Measurements from ENCODE around the gene PRX. TPM values are rescaled to one million over a fixed set of nuclear protein-coding genes. Genes with fewer than 3 reads are reported as not detected.

Gene PRX
- total RNA-seq, 1 experiment from 2014 or later: 4.8 TPM

GRCh38 chr19:40392894-40393517 lies 20.2 kb downstream of the PRX start (continued):
- TF ChIP-seq CTCF (IDR thresholded peaks at IDR 0.05 in 2 of 3, conservative IDR thresholded peaks at IDR 0.05 in 1 of 3; ENCODE audit: borderline replicate concordance in 1 of 3, insufficient read depth in 1 of 3, low read depth in 2 of 3, low read length in 2 of 3) (peak; percentile 62 to 74 (median 64); a peak in 5 of 6 replicates), EZH2 (IDR thresholded peaks at IDR 0.05) (no peak)

DNA sequence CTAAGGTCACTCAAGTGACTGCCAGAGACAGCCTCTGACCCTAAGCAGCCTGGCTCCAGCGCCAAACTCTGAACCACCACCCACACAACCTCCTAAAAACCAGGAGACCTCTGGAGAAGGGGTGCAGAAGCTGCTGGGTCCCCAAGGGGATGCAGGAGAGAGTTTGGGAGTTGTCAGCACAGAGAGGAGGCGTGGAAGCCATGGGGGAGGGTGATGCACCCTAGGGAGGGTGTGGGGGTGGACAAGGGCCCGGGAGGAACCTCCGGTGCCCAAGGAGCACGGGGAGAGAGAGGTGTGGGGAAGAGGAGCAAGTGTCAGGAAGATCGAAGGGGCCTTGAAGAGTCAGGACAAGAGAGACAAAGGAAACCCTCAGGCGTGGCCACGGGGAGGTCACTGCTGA lies 21.1 kb downstream of the PRX start:
- Histone ChIP-seq H3K36me3 (ENCODE audit: control insufficient read depth in 1 of 2, insufficient read depth in 2 of 2, low read length in 2 of 2) (no peaks in the 10 kb centered on the region), H3K9me3 (ENCODE audit: control insufficient read depth in 1 of 2, insufficient read depth in 1 of 2, low read depth in 1 of 2, low read length in 2 of 2) (no peaks in the 10 kb centered on the region), H4K20me1 (ENCODE audit: insufficient read depth) (no peaks in the 10 kb centered on the region), H3K4me2 (ENCODE audit: low read length) (peak overlapping the region; percentile 64), H3K9ac (ENCODE audit: low read length) (no peak overlapping the region), H3K27me3 (ENCODE audit: insufficient read depth, low read length) (no peaks in the 10 kb centered on the region), H3K9me2 (ENCODE audit: insufficient read depth) (no peaks in the 10 kb centered on the region), H3K4me1 (ENCODE audit: control insufficient read depth in 1 of 2, insufficient read depth in 2 of 2, low read length in 2 of 2) (peaks cover 15 to 19% of the 10 kb centered on the region in 2 experiments), H3K79me2 (ENCODE audit: insufficient read depth, low read length) (no peaks in the 10 kb centered on the region), H3K27ac (ENCODE audit: low read depth, low read length) (peak overlapping the region; percentile 36; the same call in 1 of the 2 replicates), H2AFZ (ENCODE audit: low read depth, low read length, poor library complexity, severe bottlenecking) (no peak overlapping the region), H3K4me3 (replicated peaks in 1 of 2; ENCODE audit: low read depth in 1 of 2, low read length in 2 of 2) (no peak overlapping the region)
- TF ChIP-seq RAD21 (IDR thresholded peaks at IDR 0.05; ENCODE audit: low read depth): no peak
- no peak for TF ChIP-seq EZH2phosphoT487 (IDR thresholded peaks at IDR 0.05; ENCODE audit: borderline replicate concordance)
- TF ChIP-seq ZNF274 (IDR thresholded peaks at IDR 0.05; ENCODE audit: low read depth, low read length): no peak
- no peak for TF ChIP-seq SIN3A (IDR thresholded peaks at IDR 0.05; ENCODE audit: low read depth)
- TF ChIP-seq ZFX (IDR thresholded peaks at IDR 0.05): no peak
- no peak for TF ChIP-seq ATF3 (IDR thresholded peaks at IDR 0.05)
- no peak for TF ChIP-seq SP1 (IDR thresholded peaks at IDR 0.05; ENCODE audit: low read depth)
- no peak for TF ChIP-seq CTCF (IDR thresholded peaks at IDR 0.05 in 2 of 3, conservative IDR thresholded peaks at IDR 0.05 in 1 of 3; ENCODE audit: borderline replicate concordance in 1 of 3, insufficient read depth in 1 of 3, low read depth in 2 of 3, low read length in 2 of 3)
- TF ChIP-seq ZBTB33 (IDR thresholded peaks at IDR 0.05; ENCODE audit: extremely low read depth, insufficient replicate concordance, low read length): no peak
- TF ChIP-seq FOSL1 (IDR thresholded peaks at IDR 0.05; ENCODE audit: low read depth): no peak
- no peak for TF ChIP-seq TCF7L2 (IDR thresholded peaks at IDR 0.05; ENCODE audit: borderline replicate concordance, extremely low read depth, insufficient read depth, insufficient read length)
- TF ChIP-seq POLR2AphosphoS5 (IDR thresholded peaks at IDR 0.05; ENCODE audit: low read depth, low read length): no peak
- TF ChIP-seq EGR1 (IDR thresholded peaks at IDR 0.05; ENCODE audit: low read depth): no peak
- TF ChIP-seq CBX3 (IDR thresholded peaks at IDR 0.05; ENCODE audit: low read depth): no peak
- TF ChIP-seq ELF1 (IDR thresholded peaks at IDR 0.05; ENCODE audit: borderline replicate concordance, low read depth): no peak
- RAD21 ChIA-PET (ENCODE audit: low non-redundant PET in 1 of 2, low total read pairs in 2 of 2, uncharacterized antibody in 2 of 2, unreplicated experiment in 2 of 2): no interaction called here
- ATAC-seq (no peak), DNase-seq (ENCODE audit: low read depth, low spot score) (no peak)
- intact Hi-C loops (cut with micrococcal nuclease): no loop called here
- CTCF ChIA-PET: no interaction called here
- POLR2A ChIA-PET: no interaction called here
- no TSS peak for BruUV-seq (replicated peaks)
